Measurements from ENCODE around the gene MVB12B.

MVB12B gene

DNA sequence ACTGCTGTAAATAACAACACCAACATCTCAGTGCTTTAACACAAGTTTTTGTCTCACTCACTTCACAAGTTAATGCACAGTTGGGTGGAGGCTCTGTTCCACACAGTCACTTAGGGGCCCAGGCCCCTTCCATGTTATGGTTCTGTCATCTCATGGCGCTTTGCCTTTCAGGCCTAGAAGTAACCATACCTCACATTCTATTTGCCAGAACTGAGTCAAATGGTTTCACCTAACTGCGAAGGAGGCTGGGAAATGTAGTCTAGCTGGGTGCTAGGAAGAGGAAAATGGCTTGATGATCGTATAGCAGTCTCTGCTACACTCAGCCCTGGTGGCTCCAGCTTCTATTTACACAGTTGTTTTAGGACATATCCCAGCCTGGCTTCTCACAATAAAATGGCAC lies 23.1 kb upstream of the MVB12B start:
- DNase-seq (ENCODE audit: low read depth in 3 of 3): no peak

DNA sequence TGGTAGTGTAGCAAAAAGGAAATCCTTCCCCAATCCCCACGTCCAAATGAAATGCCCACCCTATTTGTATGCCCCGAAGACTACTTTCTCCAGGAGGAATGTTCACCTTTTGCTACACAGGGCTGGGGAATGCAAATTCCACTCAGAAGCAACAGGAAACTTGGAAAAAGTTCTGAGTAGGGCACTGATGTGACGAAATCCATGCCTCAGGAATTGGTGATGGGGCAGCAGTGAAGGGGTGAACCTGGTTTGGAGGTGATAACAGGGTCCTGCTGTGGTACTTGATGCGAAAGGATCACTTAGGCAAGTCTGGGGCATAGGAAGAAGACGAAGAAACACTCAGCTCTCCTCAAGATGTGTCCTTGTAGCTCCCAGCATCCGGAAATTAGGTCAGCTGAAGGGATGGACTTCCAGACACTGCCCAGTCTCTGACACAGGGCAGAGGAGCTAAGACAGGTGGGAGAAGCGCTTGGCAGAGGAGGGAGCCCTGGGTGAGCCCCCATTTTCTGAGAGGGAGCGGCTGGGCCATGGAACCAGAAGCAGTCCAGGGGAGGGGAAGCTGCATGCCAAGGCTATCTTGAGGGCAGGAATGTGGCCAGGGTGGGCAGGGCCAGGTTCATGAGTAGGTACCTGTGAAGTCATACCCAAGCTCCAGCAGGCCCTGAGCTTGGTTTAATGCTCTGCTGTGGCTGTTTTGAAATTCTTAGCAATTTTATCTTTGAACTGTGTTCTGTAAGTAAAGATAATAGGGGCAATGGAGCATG lies 22.2 kb upstream of the MVB12B start:
- no peak for DNase-seq (ENCODE audit: low read depth in 3 of 3)

DNA sequence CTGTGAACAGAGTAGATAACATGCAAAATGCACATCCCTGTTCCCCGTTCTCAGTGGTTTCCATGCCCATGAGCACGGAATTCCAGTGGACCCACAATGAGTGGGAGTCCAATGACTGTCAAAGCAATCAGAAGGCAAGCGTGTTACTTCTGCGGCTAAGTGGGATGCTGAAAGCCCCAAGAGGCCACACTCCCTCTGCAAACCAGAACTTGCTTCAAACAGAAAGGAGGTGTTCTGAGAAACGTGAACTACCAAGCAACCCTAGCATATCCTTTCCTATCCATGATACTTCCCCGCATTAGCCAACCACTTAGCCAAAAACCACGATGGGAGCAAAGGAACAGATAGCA lies 21.7 kb upstream of the MVB12B start:
- no peak for DNase-seq (ENCODE audit: low read depth in 3 of 3)

DNA sequence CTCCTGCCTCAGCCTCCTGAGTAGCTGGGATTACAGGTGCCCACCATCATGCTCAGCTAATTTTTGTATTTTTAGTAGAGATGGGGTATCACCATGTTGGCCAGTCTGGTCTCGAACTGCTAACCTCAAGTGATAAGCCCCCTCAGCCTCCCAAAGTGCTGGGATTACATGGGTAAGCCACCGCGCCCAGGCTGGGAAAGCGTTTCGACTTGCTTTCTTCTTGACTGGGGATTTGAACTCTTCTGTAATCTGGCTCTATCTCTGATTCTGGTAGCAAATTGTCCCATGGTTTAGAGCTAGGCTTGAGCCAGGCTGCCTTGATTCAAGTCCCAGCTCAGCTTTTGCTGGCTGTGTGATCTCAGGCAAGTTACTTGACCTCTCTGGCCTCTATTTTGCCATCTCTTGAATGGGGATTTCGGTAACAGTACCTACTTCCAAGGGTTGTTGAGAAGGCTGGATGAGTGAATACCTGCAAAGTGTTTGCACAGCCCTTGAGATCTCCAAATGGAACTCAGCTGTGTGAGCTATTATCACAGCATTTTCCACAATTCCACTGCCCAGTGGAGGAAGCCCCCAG lies 20.5 kb upstream of the MVB12B start:
- no peak for DNase-seq (ENCODE audit: low read depth in 3 of 3)

DNA sequence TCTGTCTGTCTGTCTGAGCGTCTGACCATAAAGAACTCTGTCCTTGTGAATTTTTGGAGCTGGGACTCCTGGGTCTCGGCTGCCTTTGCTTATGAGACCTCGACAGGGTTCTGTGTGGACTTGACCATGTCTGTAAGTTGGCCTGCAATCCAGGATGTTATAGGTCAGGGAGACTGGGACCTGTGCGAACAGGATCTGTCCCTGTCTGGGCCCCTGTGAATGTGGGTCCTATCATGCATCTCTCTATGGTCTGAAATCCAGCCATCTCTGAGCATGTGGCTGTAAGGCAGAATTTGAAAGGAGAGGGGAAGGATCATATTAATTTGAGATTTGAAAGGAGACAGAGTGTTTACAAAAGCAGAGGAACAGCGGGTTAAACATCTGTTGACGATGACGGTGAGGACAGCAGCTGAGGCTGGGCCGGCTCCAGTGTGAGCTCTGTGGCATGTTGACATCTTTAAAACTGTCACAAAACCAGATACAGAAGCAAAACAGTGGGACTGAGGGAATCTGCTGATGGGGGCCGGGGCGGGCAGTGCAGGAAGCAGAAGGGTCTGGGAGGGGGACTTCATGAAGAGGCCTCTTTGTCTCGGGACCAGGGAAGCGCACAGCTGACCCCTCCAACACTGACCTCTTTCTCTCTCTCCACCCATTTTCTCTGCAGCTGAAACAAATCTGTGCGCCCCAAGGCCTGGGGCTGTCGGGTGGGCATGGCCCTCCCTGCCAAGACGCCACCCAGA lies 19.1 kb upstream of the MVB12B start:
- DNase-seq (ENCODE audit: low read depth in 3 of 3): no peak

DNA sequence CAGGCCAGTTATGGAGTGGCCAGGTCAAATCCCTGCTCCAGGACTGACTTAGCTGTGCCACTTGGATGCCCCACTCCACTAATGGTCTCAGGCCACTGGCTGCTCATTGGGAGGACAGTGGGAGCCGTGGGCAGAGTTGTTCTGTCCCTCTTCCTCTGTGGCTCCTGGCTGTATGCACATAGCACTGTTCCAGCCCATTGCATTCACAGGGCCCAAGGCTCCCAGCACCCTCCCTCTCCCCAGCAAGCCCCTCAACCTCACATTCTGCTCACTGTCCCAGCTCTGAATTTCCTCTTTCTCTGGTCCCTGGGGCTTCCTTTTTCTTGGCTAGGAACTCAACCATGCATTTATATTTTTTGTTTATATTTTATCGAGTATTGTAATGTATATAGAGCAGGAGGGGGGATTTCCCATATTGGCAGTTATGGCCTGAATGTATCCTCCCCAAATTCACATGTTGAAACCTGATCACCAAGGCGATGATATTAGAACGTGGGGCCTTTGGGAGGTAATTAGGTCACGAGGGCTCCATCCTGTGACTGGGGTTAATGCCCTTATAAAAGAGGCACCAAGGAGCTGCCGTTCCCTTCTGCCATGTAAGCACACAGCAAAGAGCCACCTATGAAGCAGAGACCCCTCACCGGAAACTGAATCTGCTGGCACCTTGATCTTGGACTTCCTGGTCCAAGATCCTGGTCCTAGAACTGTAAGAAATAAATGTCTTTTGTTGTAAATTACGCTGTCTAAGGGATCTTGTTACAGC lies 17.0 kb upstream of the MVB12B start:
- DNase-seq (ENCODE audit: low read depth in 3 of 3): no peak

DNA sequence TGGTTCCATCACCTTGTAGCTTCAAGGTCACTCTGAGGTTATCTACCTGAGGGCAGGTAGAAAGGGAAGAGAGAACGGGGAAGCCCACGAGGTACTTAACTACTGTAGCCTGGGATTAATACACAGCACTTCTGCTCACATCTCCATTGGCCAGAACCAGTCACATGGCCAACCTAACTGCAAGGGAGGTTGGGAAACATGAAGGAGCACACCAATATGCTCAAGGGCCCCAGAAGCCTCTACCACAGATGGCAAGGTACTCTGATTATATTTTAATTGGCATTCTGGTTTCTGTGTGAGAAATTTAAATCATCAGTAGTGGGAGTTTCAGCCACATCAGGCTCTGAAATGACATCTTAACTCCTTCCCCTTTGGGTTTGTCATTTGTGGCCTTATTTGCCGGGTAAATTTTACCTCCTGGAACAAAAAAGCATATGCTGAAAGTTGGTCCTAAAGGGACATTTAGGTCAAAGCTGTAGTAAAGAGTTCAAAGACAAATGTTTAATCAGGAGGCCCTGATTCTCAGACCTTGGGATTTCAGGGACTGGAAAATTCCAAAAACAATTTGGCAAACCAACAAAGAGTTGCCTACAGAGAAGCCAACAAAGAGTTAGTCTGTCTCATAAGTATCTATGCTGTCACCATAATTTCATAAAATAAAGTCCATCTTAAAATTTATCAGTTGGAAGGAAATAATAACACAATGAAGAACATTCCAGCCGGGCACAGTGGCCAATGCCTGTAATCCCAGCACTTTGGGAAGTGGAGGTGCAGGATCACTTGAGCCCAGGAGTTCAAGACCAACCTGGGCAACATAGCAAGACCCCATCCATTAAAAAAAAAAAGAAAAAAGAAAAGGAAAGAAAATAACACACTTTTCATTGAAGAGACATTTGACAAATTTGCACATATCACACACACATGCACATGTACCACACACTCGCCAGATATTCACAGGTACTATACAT lies 13.8 kb upstream of the MVB12B start:
- no peak for DNase-seq (ENCODE audit: low read depth in 3 of 3)

DNA sequence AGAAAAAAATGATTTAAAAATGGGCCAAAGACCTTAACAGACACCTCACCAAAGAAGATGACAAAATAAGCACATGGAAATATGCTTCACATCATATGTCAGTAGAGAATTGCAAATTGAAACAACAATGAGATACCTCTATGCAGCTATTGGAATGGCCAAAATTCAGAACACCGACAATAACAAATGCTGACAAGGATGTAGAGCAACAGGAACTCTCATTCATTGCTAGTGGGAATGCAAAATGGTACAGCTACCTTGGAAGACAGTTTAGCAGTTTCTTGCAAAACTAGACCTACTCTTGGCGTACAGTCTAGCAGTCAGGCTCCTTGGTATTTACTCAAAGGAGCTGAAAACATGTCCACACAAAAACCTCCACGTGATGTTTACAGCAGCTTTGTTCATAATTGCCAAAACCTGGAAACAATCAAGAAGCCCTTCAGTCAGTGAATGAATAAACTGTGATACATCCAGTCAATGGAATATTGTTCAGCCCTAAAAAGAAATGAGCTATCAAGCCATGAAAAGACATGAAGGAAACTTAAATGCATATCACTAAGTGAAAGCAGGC lies 10.5 kb upstream of the MVB12B start:
- DNase-seq (ENCODE audit: low read depth in 3 of 3): no peak

DNA sequence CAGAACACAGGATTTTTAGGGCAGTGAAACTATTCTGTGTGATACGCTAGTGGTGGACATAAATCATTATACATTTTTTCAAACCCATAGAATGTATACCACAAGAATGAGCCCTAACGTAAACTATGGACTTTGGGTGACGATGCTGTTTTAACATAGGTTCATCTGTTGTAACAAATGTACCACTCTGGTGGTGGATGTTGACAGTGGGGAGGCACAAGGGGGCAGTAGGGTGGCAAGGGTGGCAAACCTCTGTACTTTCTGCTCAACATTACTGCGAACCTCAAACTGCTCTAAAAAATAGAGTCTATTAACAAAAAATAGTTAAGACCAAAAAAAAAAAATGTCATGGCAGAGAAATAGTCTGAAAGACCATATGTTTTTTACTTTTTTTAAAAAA lies 9.1 kb upstream of the MVB12B start:
- no peak for DNase-seq (ENCODE audit: low read depth in 3 of 3)

DNA sequence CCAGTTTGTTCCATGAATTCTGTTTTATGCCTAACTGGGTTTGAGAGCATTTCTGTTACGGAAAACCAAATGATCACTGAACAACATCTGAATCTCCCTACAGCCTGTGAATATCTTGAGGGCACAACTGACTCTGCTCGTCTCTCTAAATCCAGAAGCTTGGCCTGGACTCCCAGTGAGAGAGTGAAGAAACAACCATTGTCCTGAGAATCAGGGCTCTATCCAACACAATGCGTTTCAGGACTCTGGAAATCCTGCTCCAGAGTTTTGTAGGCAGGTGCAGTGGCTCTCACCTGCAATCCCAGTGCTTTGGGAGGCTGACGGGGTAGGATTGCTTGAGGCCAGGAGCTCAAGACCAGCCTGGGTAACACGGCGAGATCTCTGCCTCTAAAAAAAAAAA lies 7.8 kb upstream of the MVB12B start:
- DNase-seq (ENCODE audit: low read depth in 3 of 3): no peak

DNA sequence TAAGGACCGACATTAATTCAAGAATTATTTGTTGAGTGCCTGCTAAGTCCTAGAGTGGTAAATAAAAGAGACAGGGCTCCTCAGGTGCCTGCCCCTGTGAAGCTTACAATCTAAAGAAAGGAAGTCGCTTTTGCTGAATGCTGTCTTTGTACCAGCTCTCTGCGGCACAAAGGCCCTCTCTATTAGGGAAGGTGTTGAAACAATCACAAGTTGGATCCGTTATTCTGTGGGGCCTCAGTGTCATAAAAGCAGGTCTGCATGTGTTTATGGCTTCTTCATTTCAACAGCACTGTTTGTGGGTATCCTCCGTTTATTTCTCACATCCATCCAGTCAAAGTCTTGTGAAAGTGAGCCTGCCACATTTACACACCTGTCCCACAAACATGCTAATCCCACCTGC lies 7.0 kb upstream of the MVB12B start:
- no peak for DNase-seq (ENCODE audit: low read depth in 3 of 3)

DNA sequence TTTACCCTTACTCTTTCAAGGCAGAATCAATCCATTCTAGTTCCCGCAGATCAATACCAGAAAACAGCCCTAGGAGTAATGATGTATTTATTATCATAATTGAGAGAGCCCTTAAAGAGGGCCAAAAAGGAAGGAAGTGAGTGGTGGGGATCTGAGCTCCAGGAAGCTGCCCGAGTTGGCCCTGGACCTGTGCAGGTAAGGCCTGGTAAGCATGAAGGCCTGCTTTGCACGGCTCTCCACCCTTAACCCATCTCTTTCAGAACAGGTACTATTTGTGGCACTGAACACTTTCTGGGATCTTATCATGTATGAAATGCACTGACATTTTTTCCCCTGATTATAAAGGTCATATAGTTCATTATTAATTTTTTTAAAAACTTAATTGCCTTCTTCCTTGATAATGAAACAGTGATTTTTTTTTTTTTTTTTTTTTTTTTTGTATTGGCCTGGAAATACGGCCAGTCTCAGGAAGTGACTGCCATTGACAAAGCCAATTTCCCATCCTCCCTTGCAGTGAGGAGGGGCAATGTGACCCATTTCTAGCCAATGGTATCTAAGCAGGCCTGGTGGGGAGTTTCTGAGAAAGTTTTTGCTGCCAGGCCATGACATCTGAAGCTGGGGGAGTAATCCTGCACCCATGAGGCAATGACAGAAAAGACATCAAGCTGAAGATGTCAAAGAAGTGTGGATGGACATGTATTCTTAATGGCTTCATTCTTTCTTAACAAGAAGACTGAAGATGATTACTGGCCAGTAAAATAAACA lies 6.3 kb upstream of the MVB12B start:
- no peak for DNase-seq (ENCODE audit: low read depth in 3 of 3)

DNA sequence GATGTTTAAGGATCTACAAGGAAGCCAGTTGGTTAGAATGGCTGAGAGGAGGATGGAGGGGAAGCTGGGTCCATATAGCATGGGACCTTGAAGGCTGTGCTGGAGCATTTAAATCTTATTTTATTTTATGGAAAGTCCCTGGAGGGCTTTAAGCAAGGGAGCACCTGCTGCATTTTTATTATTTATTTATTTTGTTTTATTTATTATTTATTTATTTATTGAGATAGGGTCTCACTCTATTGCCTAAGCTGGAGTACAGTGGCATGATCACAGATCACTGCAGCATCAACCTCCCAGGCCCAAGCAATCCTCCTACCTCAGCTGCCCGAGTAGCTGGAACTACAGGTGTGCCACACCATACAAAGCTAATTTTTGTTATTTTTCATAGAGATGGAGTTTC lies 4.9 kb upstream of the MVB12B start:
- DNase-seq (ENCODE audit: low read depth in 3 of 3): no peak

DNA sequence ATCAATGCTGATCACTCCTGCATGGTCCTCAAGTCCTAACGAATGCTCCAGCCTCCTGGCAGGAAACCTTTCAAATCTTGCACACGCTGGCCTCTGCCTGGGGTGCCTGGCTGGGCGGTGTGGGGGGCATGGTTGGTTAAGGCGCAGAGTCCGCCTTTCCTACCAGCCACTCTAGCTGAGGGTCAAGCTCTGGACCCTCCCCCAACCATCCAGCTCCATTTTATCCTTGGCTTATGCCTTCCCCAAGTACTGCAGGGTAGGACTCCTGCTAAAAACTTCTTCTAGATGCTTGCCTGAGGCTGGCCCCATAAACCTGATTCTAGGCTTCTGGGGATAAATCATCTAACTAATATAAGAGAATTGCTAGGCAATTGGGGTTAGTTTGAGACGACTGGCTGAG lies 808 bp upstream of the MVB12B start:
- DNase-seq (ENCODE audit: low read depth in 3 of 3): no peak

DNA sequence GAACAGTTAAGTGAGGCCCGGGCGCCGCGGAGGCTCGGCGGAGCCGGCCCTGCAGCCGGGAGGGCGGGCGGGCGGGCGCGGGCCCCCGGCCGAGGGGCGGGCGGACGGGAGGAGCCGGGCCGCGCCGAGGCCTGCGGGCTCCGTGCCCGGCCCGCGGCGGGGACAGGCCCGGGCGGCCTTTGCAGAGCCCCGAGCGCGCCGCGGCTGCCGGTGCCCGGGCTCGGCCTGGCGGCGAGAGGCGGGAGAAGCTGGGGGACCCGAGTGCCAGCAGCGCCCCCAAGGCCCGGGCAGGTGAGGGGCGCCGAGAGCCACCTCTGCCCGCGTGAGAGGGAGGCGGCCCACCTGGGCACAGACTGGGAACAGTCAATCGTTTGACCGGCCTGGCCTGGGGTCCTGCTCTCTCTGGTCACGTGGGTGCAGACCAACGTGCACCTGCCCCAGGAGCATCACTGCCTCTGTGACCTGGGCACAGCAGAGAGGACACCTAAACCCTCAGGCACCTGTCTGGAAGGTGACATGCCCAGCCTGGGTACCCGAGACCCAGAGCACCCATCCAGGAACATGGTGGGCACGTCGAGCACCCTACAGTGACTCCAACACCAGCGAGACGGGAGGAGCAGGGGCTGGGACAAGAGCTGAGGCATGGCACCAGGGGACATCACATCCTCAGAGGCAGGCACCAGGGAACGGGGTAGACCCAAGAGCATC lies 531 bp downstream of the MVB12B start:
- DNase-seq (ENCODE audit: low read depth in 3 of 3): peak in 2 of 3 experiments; percentile 3 to 9

DNA sequence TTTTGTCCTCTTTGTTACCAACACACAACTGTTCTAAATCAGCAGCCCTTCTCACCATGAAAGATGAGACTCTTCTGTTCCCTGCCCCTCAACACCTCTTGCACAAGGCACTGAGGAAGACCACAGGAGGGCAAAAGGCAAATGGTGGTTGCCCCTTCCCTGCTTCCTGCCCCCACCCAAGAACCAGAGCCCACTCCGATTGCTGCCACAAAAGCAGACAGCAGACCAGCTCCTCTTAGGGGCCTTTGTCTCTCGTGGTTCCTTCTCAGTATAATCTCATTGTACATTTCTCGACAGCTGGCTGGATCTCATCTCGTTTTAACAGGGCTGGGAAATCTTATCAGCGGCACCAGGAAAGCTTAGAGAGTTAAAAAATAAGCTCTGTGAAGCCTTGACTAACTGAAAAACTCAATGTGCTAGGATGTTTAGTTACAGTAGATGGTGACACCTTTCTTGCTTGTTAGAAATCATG lies 1.1 kb downstream of the MVB12B start:
- no peak for DNase-seq (ENCODE audit: low read depth in 3 of 3)

DNA sequence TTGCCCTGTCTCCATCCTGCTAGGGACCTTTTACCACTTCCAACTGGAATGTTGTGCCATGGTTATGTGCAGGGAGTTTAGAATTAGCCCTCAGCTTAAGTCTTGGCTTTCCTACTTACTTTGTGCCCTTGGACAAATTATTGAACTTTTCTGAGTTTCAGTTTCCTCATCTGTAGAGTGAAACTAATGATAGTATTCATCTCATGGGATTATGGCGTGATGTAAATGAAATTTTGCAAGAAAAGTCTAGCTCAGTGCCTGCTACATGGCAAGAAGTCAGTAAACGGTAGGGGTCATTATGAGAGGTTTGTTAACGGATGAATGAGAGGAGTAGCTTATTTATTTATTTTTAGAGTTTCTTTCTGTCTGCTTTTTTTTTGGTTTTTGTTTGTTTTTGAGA lies 1.8 kb downstream of the MVB12B start:
- no peak for DNase-seq (ENCODE audit: low read depth in 3 of 3)

DNA sequence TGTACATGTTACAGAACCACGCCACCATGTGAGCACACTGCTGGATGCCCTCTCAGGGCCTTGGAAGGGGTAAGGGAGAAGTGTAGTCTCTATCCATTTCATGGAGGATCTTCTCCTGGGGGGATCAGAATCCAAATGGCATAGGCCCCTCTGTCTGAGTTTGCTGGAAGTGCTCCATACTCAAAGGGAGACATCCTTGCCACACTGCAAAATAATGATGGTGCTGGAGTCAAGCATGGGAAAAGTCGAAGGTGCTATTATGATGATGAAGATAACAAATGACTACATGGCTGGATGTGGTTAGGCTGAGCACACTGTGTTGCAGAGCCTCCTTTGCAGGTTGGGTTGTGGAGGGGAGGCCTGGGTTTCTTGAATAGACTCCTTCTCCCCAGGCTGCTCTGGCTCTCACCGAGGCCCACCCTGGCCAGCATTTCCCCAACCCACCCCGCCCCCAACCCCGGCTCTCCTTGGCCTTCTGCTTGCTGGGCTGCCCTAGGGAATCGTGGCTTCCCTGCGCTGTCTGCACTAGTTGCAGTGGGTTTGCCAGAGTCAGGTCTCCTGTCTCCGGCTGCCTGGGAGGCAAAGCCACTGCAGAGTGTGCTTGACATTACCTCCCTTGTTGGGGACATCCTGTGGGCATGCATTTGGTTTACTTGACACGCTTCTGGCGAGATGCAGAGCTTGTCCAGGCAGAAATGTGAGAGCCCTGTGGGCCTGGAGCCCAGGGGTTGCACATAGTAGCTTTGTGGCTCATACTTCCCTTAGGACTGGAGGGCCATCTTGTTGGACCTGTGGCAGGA lies 3.0 kb downstream of the MVB12B start:
- DNase-seq (ENCODE audit: low read depth in 3 of 3): no peak

DNA sequence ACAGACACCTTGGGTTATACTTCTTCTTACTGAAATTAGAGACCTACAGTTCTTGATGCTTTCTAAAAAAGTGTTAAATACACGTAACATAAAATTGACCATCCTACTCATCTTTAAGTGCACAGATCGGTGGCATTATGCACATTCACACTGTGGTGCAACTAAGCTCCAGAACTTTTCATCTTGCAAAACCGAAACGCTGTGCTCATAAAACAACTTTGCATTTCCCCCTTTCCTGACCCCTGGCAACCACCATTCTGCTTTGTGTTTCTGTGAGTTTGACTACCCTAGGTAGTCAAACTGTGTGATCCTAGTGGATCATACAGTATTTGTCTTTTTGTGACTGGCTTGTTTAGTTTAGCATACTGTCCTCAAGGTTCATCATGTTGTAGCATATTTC lies 3.9 kb downstream of the MVB12B start:
- DNase-seq (ENCODE audit: low read depth in 3 of 3): no peak
